ENCODE results near the gene MYOM1.

MYOM1 gene

GRCh38 chr18:3093624-3094337 lies 126.0 kb downstream of the MYOM1 start:
- Histone ChIP-seq H3K36me3 (no peaks in the 10 kb centered on the region), H3K9me3 (no peaks in the 10 kb centered on the region), H3K4me3 (ENCODE audit: low read depth, low read length) (no peak overlapping the region), H3K4me1 (no peaks in the 10 kb centered on the region), H3K27me3 (no peaks in the 10 kb centered on the region)
- TF ChIP-seq CTCF (IDR thresholded peaks at IDR 0.05; ENCODE audit: low read depth, low read length), result no peak
- DNase-seq, result no peak

GRCh38 chr18:3092727-3093126 lies 127.0 kb downstream of the MYOM1 start:
- Histone ChIP-seq H3K9me3 (no peaks in the 10 kb centered on the region), H3K27me3 (no peaks in the 10 kb centered on the region), H3K4me1 (no peaks in the 10 kb centered on the region), H3K4me3 (ENCODE audit: low read depth, low read length) (no peak overlapping the region), H3K36me3 (no peaks in the 10 kb centered on the region)
- TF ChIP-seq CTCF (IDR thresholded peaks at IDR 0.05; ENCODE audit: low read depth, low read length), result no peak
- DNase-seq, result no peak

DNA sequence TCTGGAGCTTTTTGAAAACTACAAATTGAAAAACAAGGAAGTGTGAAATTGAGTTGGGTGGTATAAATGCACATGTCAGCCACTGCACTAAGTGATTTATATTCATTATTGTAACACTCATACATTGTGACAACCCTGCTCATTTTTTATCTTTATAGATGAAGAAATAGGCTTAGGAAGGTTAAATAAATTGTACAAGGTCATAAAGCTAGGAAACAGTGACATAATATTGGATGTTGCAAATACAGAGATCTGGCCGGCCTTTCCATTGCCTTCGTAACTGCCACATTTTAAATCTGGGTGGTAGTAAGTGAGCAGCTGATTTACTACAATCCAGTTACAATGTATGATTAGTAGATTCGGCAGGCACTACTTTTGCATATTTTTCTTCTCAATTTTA lies 130.2 kb downstream of the MYOM1 start:
- Histone ChIP-seq H3K27me3 (no peaks in the 10 kb centered on the region), H3K4me3 (ENCODE audit: low read depth, low read length) (no peak overlapping the region), H3K9me3 (no peaks in the 10 kb centered on the region), H3K4me1 (no peaks in the 10 kb centered on the region), H3K36me3 (no peaks in the 10 kb centered on the region)
- DNase-seq, result no peak
- no peak for TF ChIP-seq CTCF (IDR thresholded peaks at IDR 0.05; ENCODE audit: low read depth, low read length)

DNA sequence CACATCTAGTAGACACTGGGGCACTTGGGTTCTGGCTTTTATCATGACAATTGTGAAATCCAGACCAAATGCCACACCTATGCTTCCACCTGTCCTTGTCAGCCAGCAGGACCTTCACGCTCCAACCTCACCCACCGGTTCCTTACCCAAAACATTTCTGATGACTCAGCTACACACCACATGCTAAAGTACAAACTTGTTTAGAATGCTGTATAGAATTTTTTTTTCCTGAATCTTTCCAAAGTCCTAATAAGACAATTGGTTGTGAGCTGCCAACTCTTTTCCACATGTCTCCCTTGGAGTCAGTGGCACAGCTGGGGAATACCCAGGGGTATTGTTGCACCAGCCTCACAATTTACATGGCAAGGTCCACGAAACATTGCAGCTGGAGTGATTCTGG lies 131.3 kb downstream of the MYOM1 start:
- no peaks in the 10 kb centered on the region for H3K9me3 ChIP-seq
- TF ChIP-seq CTCF (IDR thresholded peaks at IDR 0.05; ENCODE audit: low read depth, low read length), result no peak
- peak; percentile 6 for DNase-seq
- H3K27me3 ChIP-seq, result no peaks in the 10 kb centered on the region
- no peaks in the 10 kb centered on the region for H3K36me3 ChIP-seq
- no peaks in the 10 kb centered on the region for H3K4me1 ChIP-seq
- no peak overlapping the region for H3K4me3 ChIP-seq (ENCODE audit: low read depth, low read length)

- DNase-seq, result no peak
- no peak overlapping the region for H3K4me3 ChIP-seq (ENCODE audit: low read depth, low read length)
- no peaks in the 10 kb centered on the region for H3K27me3 ChIP-seq
- H3K4me1 ChIP-seq, result no peaks in the 10 kb centered on the region
- no peaks in the 10 kb centered on the region for H3K36me3 ChIP-seq
- no peaks in the 10 kb centered on the region for H3K9me3 ChIP-seq
- TF ChIP-seq CTCF (IDR thresholded peaks at IDR 0.05; ENCODE audit: low read depth, low read length), result no peak
Measured at GRCh38 chr18:3086871-3087270, 132.9 kb downstream of the MYOM1 start.

DNA sequence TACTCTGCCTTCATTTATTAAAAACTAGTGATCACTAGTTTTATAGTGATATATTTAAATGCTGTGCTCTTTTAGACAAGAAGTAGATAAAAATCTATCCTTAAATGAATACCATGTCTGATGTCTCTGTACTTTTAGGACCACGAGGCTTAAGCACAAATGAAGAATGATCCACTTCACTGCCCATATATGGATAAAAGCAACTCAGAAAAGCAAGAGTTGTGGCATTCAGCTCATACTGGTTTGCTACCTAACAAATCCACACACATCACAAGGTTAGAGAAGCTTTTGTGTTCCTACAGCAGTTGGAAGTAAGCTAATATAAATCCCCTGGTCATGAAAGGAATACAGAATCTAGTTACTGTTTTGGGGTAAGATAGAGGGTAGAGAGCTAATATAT lies 134.2 kb downstream of the MYOM1 start:
- no peak for DNase-seq
- no peak overlapping the region for H3K4me3 ChIP-seq (ENCODE audit: low read depth, low read length)
- H3K27me3 ChIP-seq, result no peaks in the 10 kb centered on the region
- TF ChIP-seq CTCF (IDR thresholded peaks at IDR 0.05; ENCODE audit: low read depth, low read length), result no peak
- no peaks in the 10 kb centered on the region for H3K4me1 ChIP-seq
- no peaks in the 10 kb centered on the region for H3K9me3 ChIP-seq
- no peaks in the 10 kb centered on the region for H3K36me3 ChIP-seq

Measured in BE2C (cell line).